ENCODE data around the gene AP3B2. TPM values are rescaled to one million over a fixed set of nuclear protein-coding genes. Genes with fewer than 3 reads are reported as not detected.
"Not testable (repeated sequence)": the region's sequence is repeated elsewhere in the genome, so short reads cannot be mapped to it uniquely, and the experiment has no call there.

The AP3B2 gene
- polyA plus RNA-seq, 3 donors = 3.1 to 3.9 (median 3.8) TPM

GRCh38 chr15:82653483-82654168 lies 56.0 kb downstream of the AP3B2 start:
- DNase-seq (ENCODE audit: extremely low read depth in 1 of 11, low read depth in 9 of 11, low spot score in 4 of 11) = no peak

DNA sequence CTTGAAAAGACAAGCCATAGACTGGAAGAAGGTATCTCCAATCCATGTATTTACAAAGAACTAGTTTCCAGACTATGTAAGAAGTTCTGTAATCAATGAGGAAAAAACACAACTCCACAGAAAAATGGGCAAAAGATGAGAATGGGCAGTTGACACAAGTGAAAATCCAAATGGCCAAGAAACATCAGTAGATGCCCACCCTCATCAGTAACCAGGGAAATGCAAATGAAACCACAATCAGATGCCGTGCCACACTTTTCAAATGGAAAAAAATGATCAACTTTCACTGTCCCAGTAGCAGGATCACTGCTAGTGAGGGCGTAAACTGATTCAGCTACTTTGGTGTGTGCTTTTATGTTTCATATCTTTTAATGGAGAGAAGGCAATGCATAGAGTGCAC lies 58.0 kb downstream of the AP3B2 start:
- no peak for DNase-seq (ENCODE audit: extremely low read depth in 1 of 11, low read depth in 9 of 11, low spot score in 4 of 11)

GRCh38 chr15:82650046-82650670 lies 59.5 kb downstream of the AP3B2 start:
- no peak for DNase-seq (ENCODE audit: extremely low read depth in 1 of 11, low read depth in 9 of 11, low spot score in 4 of 11)

- DNase-seq (ENCODE audit: extremely low read depth in 1 of 11, low read depth in 9 of 11, low spot score in 4 of 11) = no peak
Measured at GRCh38 chr15:82649226-82649999, 60.3 kb downstream of the AP3B2 start.

DNA sequence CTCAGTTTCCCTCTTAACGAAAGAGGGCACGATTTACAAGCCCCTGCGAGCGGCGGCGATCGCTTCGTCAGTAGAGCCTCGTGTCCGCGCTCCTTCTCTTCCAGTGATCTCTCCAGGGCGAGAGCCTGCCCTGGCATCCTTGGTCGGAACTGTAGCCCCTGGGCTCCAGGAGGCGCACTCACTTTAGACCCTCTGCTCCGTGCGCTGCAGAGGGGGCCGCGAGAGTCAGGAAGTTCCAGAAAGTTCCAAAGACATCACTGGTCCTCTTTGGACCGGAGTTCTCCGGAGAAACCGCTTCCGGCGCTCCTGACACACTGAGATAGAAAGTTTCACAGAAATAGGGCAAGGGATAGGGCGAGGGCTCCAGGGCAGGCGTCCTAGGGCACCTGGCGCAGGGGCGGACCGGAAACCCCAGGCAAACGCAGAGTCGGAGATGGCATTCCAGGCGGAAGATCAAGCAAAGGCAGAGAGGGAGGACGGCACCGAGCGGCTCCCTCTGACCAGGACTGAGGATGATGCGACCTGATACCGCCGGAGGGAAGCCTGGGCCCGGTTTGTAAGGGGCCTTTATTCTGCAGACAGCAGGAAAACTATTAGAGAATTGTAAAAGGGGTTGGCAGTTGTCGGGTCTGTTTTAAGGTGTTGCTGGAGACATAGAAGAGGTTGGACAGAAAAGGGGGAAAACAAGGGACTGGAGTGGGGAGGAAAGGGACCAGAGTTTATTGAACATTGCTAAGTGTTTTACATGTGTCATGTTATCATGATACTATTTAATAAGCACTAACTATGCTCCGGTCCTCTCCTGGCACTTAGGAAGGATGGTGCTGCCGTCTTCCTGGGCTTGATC lies 61.2 kb downstream of the AP3B2 start:
- no peak for DNase-seq (ENCODE audit: extremely low read depth in 1 of 11, low read depth in 9 of 11, low spot score in 4 of 11)

DNA sequence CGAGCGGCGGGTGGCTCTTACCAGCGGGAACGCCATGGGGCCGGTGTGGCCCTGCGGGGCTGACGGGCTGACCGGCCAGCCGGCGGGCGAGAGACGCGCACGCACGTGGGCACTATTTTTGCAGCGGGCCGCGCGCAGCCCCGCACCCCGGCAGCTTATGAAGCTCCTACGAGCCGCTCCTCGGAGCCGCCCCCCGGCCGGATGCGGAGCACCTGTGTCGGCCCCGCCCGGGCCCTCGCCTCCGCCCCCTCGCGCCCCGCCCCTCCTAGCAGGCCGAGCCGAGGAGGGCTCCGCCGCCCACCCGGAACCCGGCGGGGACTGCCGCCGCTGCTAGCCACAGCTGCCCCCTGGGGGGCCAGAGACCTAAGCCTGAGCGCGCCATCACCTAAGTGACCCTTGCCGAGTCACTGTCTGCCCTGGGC lies 61.8 kb downstream of the AP3B2 start:
- DNase-seq (ENCODE audit: extremely low read depth in 1 of 11, low read depth in 9 of 11, low spot score in 4 of 11) = no peak

GRCh38 chr15:82647045-82647834 lies 62.4 kb downstream of the AP3B2 start, which contains the start of gene CPEB1:
TSS of gene CPEB1 (minus strand) at chr15:82647363. CDS start at chr15:82628459, 18,904 bp downstream.
- no peak for DNase-seq (ENCODE audit: extremely low read depth in 1 of 11, low read depth in 9 of 11, low spot score in 4 of 11)

GRCh38 chr15:82646250-82647044 lies 63.2 kb downstream of the AP3B2 start:
- DNase-seq (ENCODE audit: extremely low read depth in 1 of 11, low read depth in 9 of 11, low spot score in 4 of 11) = no peak

- not testable (repeated sequence) for DNase-seq (ENCODE audit: extremely low read depth in 1 of 11, low read depth in 9 of 11, low spot score in 4 of 11)
Measured at GRCh38 chr15:82644967-82645852, 64.5 kb downstream of the AP3B2 start.

- DNase-seq (ENCODE audit: extremely low read depth in 1 of 11, low read depth in 9 of 11, low spot score in 4 of 11) = no peak
Measured at GRCh38 chr15:82643992-82644391, 65.7 kb downstream of the AP3B2 start.

GRCh38 chr15:82642656-82643055 lies 67.0 kb downstream of the AP3B2 start:
- no peak for DNase-seq (ENCODE audit: extremely low read depth in 1 of 11, low read depth in 9 of 11, low spot score in 4 of 11)

GRCh38 chr15:82641129-82641798 lies 68.4 kb downstream of the AP3B2 start:
- DNase-seq (ENCODE audit: extremely low read depth in 1 of 11, low read depth in 9 of 11, low spot score in 4 of 11) = no peak

GRCh38 chr15:82640672-82641071 lies 69.0 kb downstream of the AP3B2 start:
- DNase-seq (ENCODE audit: extremely low read depth in 1 of 11, low read depth in 9 of 11, low spot score in 4 of 11) = no peak

GRCh38 chr15:82635798-82636197 lies 73.9 kb downstream of the AP3B2 start:
- no peak for DNase-seq (ENCODE audit: extremely low read depth in 1 of 11, low read depth in 9 of 11, low spot score in 4 of 11)

DNA sequence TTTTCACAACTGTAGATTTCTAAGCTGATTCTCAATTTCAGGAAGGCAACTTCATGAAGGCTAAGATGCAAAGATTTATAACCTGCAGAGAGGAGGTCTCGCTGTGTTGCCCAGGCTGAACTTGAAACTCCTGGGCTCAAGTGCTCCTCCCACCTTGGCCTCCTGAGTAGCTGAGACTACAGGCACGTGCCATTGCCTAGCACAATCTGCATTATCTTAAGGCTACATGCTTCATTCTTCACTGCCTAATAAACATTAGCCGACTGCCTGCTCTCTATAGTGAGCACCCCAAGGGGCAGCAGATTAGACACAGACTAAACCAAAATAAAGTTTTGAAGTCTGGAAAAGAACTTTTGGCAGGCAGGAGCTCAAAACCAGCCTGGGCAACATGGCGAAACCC lies 79.6 kb downstream of the AP3B2 start:
- DNase-seq (ENCODE audit: extremely low read depth in 1 of 11, low read depth in 9 of 11, low spot score in 4 of 11) = no peak

DNA sequence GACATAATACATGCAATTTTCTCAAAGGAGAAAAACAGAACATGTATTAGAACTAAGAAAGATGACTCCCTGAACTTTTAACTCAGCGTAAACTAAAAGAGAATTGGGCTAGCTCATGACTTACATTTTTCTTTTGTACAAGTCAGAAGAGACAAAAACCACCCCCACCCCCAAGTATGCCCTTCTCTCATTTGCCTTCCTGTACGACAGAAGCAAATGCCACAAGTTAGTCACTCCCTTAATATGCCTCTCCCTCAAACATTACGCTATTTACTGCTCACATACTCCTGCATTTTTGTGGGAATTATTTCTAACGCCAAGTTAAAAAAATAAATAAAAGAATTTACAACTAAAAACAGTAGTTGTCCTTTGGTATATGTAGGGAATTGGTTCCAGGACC lies 84.5 kb downstream of the AP3B2 start:
- DNase-seq (ENCODE audit: extremely low read depth in 1 of 11, low read depth in 9 of 11, low spot score in 4 of 11) = no peak

Data from renal cortex interstitium (tissue), 11 donors.